Limb (tissue), 2 donors: Measurements from ENCODE around the gene RNASE12.
"Not testable (repeated sequence)": the region's sequence is repeated elsewhere in the genome, so short reads cannot be mapped to it uniquely, and the experiment has no call there.

Experiments
- DNase-seq, 2 donors: peaks; one replicate each; pipeline ENCODE4 v3.0.0-alpha.2; 2016; ENCODE audit errors: extremely low spot score in 2 of 2

RNASE12 gene

DNA sequence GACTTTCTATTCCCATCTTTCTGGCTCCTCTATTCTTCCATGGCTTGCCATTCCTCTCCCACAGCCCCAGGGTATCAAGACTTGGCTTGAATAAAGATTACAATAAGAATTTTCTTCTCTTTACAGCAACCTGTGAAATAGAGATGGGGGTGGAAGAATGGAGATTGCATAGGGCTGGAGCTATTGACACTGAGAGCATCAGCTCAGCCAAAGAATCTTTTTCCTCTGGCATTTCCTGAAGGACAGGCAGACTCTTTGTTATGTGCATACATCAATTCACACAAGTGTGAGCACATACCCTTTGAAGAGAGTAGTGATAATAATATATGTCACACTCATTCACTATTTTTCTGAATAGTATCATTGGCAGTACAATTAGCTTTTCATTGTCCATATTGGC lies 8.0 kb downstream of the RNASE12 start:
- DNase-seq, result no peak

GRCh38 chr14:20580242-20580641 lies 10.9 kb downstream of the RNASE12 start:
- DNase-seq, result no peak

GRCh38 chr14:20578784-20579502 lies 12.2 kb downstream of the RNASE12 start:
- DNase-seq, result no peak

- DNase-seq, result no peak
Observed at GRCh38 chr14:20578325-20578724, 12.9 kb downstream of the RNASE12 start.

DNA sequence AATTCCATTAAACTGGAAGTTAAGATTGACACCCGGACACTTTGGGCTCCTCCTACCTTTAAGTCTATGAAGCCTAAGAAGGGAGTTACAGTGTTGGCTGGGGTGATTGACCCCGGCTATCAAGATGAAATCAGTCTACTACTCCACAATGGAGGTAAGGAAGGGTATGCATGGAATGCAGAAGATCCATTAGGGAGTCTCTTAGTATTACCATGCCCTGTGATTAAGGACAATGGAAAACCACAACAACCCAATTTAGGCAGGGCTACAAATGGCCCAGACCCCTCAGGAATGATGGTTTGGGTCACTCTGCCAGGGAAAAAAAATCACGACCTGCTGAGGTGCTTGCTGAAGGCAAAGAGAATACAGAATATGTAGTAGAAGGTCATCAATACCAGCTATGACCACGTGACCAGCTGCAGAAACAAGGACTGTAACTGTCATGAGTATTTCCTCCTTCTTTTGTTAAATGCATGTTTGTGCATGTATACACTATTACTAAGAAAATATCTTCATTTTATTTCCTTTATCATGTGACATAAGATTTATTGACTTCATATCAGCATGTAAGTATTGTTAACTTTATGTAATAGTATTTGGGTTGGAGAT lies 18.7 kb downstream of the RNASE12 start:
- not testable (repeated sequence) for DNase-seq

GRCh38 chr14:20570720-20571119 lies 20.5 kb downstream of the RNASE12 start:
- DNase-seq, result not testable (repeated sequence)

DNA sequence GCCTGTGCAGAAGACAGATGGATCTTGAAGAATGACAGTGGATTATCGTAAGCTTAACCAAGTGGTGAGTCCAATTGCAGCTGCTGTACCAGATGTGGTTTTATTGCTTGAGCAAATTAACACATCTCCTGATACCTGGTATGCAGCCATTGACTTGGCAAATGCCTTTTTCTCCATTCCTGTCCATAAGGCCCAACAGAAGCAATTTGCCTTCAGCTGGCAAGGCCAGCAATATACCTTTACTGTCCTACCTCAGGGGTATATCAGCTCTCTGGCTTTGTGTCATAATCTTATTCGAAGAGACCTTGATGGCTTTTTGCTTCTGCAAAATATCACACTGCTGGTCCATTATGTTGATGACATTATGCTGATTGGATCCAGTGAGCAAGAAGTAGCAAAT lies 21.3 kb downstream of the RNASE12 start:
- not testable (repeated sequence) for DNase-seq

DNA sequence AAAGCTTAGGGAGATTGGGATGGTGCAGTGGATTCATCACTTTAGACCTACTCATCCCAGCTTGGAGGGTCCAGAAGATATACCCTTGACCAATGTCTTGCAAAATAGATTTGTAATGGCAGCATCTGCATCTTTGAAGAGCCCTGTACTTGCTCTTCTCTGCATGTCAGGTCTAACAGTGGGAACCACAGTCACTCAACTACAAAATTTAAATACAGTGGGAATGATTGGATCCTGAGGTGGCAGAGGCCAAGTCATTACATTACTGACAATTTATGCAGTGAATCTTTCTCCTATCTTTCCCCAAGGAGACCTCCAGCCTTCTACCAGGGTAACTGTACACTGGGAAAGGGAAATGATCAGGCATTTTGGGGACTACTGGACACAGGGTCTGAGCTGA lies 22.1 kb downstream of the RNASE12 start:
- DNase-seq, result no peak

- DNase-seq, result no peak
Observed at GRCh38 chr14:20568393-20568792, 22.8 kb downstream of the RNASE12 start.

GRCh38 chr14:20567199-20567598 lies 24.0 kb downstream of the RNASE12 start:
- not testable (repeated sequence) for DNase-seq

GRCh38 chr14:20564501-20564997 lies 26.6 kb downstream of the RNASE12 start:
- no peak for DNase-seq

GRCh38 chr14:20563971-20564370 lies 27.2 kb downstream of the RNASE12 start:
- no peak for DNase-seq

- DNase-seq, result no peak
Observed at GRCh38 chr14:20560961-20561360, 30.2 kb downstream of the RNASE12 start, which contains the start of gene RNASE9. Gene RNASE9, minus strand, starts transcription at chr14:20561047.

GRCh38 chr14:20559461-20559904 lies 31.7 kb downstream of the RNASE12 start:
- DNase-seq, result no peak

- no peak for DNase-seq
Observed at GRCh38 chr14:20557212-20557542, 34.0 kb downstream of the RNASE12 start.

DNA sequence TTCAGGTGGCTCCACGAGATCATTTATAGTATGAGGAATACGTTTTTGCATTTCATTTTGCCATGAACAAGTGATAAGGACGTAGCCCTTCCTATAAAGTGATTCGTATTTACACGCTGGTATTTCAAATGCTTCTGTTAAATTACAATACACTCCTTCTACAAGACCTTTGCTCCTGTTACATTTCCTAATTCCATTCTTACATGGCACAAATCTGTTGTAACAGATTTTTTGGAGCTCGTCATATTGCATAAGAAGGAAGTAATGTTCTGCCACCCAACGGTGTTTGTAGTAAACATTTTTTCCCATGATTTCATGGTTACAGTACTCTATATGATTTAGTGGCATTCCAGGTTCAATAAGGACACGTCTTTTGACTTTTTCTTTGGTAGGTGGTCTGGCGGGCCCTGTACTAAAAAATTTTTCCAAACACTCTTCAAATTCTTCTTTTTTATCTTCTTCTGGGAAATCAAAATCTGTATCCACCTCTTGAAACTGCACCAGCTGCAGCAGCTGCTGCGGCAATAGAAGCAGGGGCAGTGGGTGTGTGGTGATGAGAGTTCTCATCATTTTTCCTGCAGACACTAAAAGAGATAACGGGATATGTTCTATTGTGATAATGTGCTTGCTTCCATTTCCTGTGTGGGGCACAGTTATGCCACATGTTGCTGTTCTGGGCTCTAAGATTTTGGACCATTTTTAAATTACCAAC lies 34.5 kb downstream of the RNASE12 start:
- no peak for DNase-seq

- no peak for DNase-seq
Observed at GRCh38 chr14:20555845-20556244, 35.3 kb downstream of the RNASE12 start.

GRCh38 chr14:20553024-20553423 lies 38.2 kb downstream of the RNASE12 start:
- no peak for DNase-seq

- DNase-seq, result no peak
Observed at GRCh38 chr14:20551606-20552005, 39.6 kb downstream of the RNASE12 start.

- no peak for DNase-seq
Observed at GRCh38 chr14:20550926-20551325, 40.2 kb downstream of the RNASE12 start.

DNA sequence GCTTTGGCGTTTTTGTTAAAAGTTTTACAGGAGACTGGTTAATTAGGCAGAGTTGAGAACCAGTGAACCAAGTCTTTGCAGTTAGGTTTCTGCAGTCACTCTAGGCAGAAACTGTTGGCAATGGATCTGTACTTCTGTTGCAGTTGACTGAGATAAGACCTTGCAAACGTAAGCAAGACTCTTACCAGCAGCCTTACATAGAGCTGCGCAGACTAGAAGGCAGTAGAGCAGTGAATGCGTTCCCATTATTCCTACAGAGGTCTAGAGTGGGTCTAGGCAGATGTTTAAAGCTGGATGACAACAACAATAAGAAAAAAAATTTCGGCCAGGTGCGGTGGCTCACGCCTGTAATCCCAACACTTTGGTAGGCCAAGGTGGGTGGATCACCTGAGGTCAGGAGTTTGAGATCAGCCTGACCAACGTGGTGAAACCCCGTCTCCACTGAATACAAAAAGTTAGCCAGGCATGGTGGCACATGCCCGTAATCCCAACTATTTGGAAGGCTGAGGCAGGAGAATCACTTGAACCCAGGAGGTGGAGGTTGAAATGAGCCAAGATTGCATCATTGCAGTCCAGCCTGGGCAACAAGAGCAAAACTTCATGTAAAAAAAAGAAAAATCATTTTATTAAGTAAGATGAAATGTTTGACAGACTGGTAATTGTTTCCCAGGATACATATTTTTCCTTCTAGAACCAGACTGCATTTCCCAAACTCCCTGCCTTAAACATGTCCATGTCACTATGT lies 42.6 kb downstream of the RNASE12 start:
- DNase-seq, result no peak

DNA sequence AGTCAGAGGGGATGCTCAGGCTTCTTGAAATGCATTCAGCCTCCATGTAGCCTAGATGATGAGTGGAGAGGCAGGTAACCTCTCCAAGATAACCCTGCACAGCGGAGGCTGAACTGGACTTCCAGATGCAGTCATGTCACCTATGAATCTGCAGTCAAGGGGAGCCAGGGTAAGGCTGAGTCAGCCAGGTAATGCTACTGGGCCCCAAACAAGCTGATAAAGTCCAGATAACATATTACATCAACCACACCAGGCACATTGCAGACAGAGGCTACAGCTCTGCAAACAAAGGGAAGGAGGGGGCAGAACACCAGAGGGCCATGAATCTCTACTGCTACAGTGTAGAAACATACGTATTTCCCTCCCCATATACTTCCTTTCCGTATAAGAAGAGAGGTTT lies 44.3 kb downstream of the RNASE12 start:
- no peak for DNase-seq
